IPS-20b (cell line): ENCODE measurements around the gene CELA2A.
"Not testable (repeated sequence)": the region's sequence is repeated elsewhere in the genome, so short reads cannot be mapped to it uniquely, and the experiment has no call there.

Source experiments
- H3K27ac ChIP-seq: one replicate; pipeline ENCODE4 v1.5.1; 2013; ENCODE audit warnings: low read length
- H3K27me3 ChIP-seq: 2 replicates; pipeline ENCODE4 v1.6.1; 2013; ENCODE audit warnings: mild to moderate bottlenecking, low read length, inconsistent platforms; ENCODE audit not compliant: insufficient read depth
- H3K36me3 ChIP-seq: 2 replicates; pipeline ENCODE4 v1.6.1; 2013; ENCODE audit warnings: low read depth, mild to moderate bottlenecking, inconsistent platforms, low read length, moderate library complexity; ENCODE audit not compliant: insufficient read depth
- H3K4me1 ChIP-seq: 2 replicates; pipeline ENCODE4 v1.6.1; 2013; ENCODE audit warnings: mild to moderate bottlenecking, control low read depth, inconsistent platforms, low read length, moderate library complexity; ENCODE audit not compliant: insufficient read depth
- H3K4me3 ChIP-seq: 2 replicates; pipeline ENCODE4 v1.5.1; 2013; ENCODE audit warnings: mild to moderate bottlenecking, low read length, inconsistent platforms
- H3K9ac ChIP-seq: 2 replicates; pipeline ENCODE4 v1.6.1; 2013; ENCODE audit warnings: low read depth, mild to moderate bottlenecking, inconsistent platforms, low read length, moderate library complexity
- H3K9me3 ChIP-seq: 2 replicates; pipeline ENCODE4 v1.6.1; 2013; ENCODE audit warnings: mild to moderate bottlenecking, low read depth, low read length, inconsistent platforms; ENCODE audit not compliant: insufficient read depth

The CELA2A gene

GRCh38 chr1:15449567-15449966 lies 7.0 kb upstream of the CELA2A start:
- no peaks in the 10 kb centered on the region for H3K4me1 ChIP-seq
- H3K9ac ChIP-seq, result no peak overlapping the region
- H3K4me3 ChIP-seq, result no peak overlapping the region
- no peaks in the 10 kb centered on the region for H3K27me3 ChIP-seq
- no peaks in the 10 kb centered on the region for H3K9me3 ChIP-seq
- no peaks in the 10 kb centered on the region for H3K36me3 ChIP-seq
- no peak overlapping the region for H3K27ac ChIP-seq

GRCh38 chr1:15451014-15451722 lies 5.4 kb upstream of the CELA2A start:
- H3K36me3 ChIP-seq, result no peaks in the 10 kb centered on the region
- H3K9ac ChIP-seq, result no peak overlapping the region
- H3K4me1 ChIP-seq, result no peaks in the 10 kb centered on the region
- H3K27me3 ChIP-seq, result no peaks in the 10 kb centered on the region
- no peak overlapping the region for H3K4me3 ChIP-seq
- no peaks in the 10 kb centered on the region for H3K9me3 ChIP-seq
- H3K27ac ChIP-seq, result no peak overlapping the region

- Histone ChIP-seq H3K27me3 (no peaks in the 10 kb centered on the region), H3K9me3 (no peaks in the 10 kb centered on the region), H3K4me1 (no peaks in the 10 kb centered on the region), H3K36me3 (no peaks in the 10 kb centered on the region), H3K27ac (no peak overlapping the region), H3K9ac (no peak overlapping the region), H3K4me3 (no peak overlapping the region)
These were observed 4.3 kb upstream of the CELA2A start for GRCh38 chr1:15452216-15452615.

GRCh38 chr1:15452866-15453571 lies 3.5 kb upstream of the CELA2A start:
- H3K27me3 ChIP-seq, result no peaks in the 10 kb centered on the region
- H3K4me1 ChIP-seq, result no peaks in the 10 kb centered on the region
- H3K9ac ChIP-seq, result no peak overlapping the region
- no peak overlapping the region for H3K4me3 ChIP-seq
- no peaks in the 10 kb centered on the region for H3K36me3 ChIP-seq
- H3K9me3 ChIP-seq, result no peaks in the 10 kb centered on the region
- no peak overlapping the region for H3K27ac ChIP-seq

- no peaks in the 10 kb centered on the region for H3K9me3 ChIP-seq
These were observed 2.8 kb upstream of the CELA2A start for GRCh38 chr1:15453734-15454133.

GRCh38 chr1:15454256-15454655 lies 2.3 kb upstream of the CELA2A start:
- Histone ChIP-seq H3K9me3 (no peaks in the 10 kb centered on the region), H3K36me3 (no peaks in the 10 kb centered on the region), H3K4me3 (no peak overlapping the region), H3K4me1 (no peaks in the 10 kb centered on the region), H3K27ac (no peak overlapping the region), H3K9ac (no peak overlapping the region), H3K27me3 (no peaks in the 10 kb centered on the region)

More at GRCh38 chr1:15453734-15454133, 2.8 kb upstream of the CELA2A start:
- H3K27me3 ChIP-seq, result no peaks in the 10 kb centered on the region
- no peaks in the 10 kb centered on the region for H3K4me1 ChIP-seq
- H3K36me3 ChIP-seq, result no peaks in the 10 kb centered on the region
- no peak overlapping the region for H3K4me3 ChIP-seq
- H3K27ac ChIP-seq, result no peak overlapping the region
- H3K9ac ChIP-seq, result no peak overlapping the region

GRCh38 chr1:15455522-15455921 lies 1.0 kb upstream of the CELA2A start:
- no peaks in the 10 kb centered on the region for H3K27me3 ChIP-seq
- H3K9me3 ChIP-seq, result no peaks in the 10 kb centered on the region
- no peak overlapping the region for H3K9ac ChIP-seq
- no peak overlapping the region for H3K4me3 ChIP-seq
- H3K4me1 ChIP-seq, result no peaks in the 10 kb centered on the region
- no peaks in the 10 kb centered on the region for H3K36me3 ChIP-seq
- H3K27ac ChIP-seq, result no peak overlapping the region

- Histone ChIP-seq H3K4me3 (no peak overlapping the region), H3K36me3 (no peaks in the 10 kb centered on the region), H3K27me3 (no peaks in the 10 kb centered on the region), H3K4me1 (no peaks in the 10 kb centered on the region), H3K27ac (no peak overlapping the region), H3K9me3 (no peaks in the 10 kb centered on the region), H3K9ac (no peak overlapping the region)
These were observed 1.1 kb downstream of the CELA2A start for GRCh38 chr1:15457585-15457984.

GRCh38 chr1:15458388-15458787 lies 1.9 kb downstream of the CELA2A start:
- not testable (repeated sequence) for H3K4me3 ChIP-seq, H3K27me3 ChIP-seq, H3K9ac ChIP-seq, H3K27ac ChIP-seq, H3K4me1 ChIP-seq, H3K9me3 ChIP-seq, H3K36me3 ChIP-seq

- Histone ChIP-seq H3K9ac (no peak overlapping the region), H3K27ac (no peak overlapping the region), H3K4me1 (no peaks in the 10 kb centered on the region), H3K4me3 (no peak overlapping the region), H3K9me3 (no peaks in the 10 kb centered on the region), H3K36me3 (no peaks in the 10 kb centered on the region), H3K27me3 (no peaks in the 10 kb centered on the region)
These were observed 3.5 kb downstream of the CELA2A start for GRCh38 chr1:15459771-15460707.

- H3K9me3 ChIP-seq, result no peaks in the 10 kb centered on the region
- H3K27ac ChIP-seq, result no peak overlapping the region
- no peak overlapping the region for H3K9ac ChIP-seq
- H3K4me3 ChIP-seq, result no peak overlapping the region
- H3K36me3 ChIP-seq, result no peaks in the 10 kb centered on the region
- H3K4me1 ChIP-seq, result no peaks in the 10 kb centered on the region
- H3K27me3 ChIP-seq, result no peaks in the 10 kb centered on the region
These were observed 4.2 kb downstream of the CELA2A start for GRCh38 chr1:15460708-15461095.
